HepG2 (cell line): ENCODE results near the gene DLX4. TPM values are rescaled to one million over a fixed set of nuclear protein-coding genes. Genes with fewer than 3 reads are reported as not detected.

Source experiments
- ATAC-seq: fragments of 200-7000 bp; cut with Tn5 transposase; 3 replicates; pipeline ENCODE4 v1.9.1; 2020; ENCODE audit warnings: mild to moderate bottlenecking, moderate library complexity
- BruUV-seq: library from RNA; stranded (reverse); fragments of 400-500 nt; replicated peaks from 2 replicates; lab custom pipeline; 2021; lab: Mats Ljungman, UMichigan
- CTCF ChIA-PET: fragments of 300-600 bp; formaldehyde crosslinking; extraction: SDS; loops from one replicate; lab custom pipeline; 2021; ENCODE audit warnings: low total read pairs, inconsistent platforms, low intra/inter-chr PET ratio; lab: Yijun Ruan, JAX
- POLR2A ChIA-PET: fragments of 350-600 bp; sonication (Branson Sonifier 250); formaldehyde crosslinking; loops from one replicate; lab custom pipeline; 2020; ENCODE audit warnings: antibody characterized with exemption, inconsistent platforms; lab: Yijun Ruan, JAX
- DNase-seq: peaks from one replicate; pipeline ENCODE4 v3.0.0-alpha.2; 2015; ENCODE audit warnings: low spot score
- FAIRE-seq: peaks from 3 replicates; lab custom pipeline; 2011; peaks lifted over from hg19 to GRCh38; lab: Jason Lieb, UNC
- H2AFZ ChIP-seq: one replicate; pipeline ENCODE4 v1.6.1; 2011; ENCODE audit warnings: low read length, inconsistent platforms
- H3K27ac ChIP-seq: fragments of 300-600 bp; 3 replicates; pipeline ENCODE4 v1.8.0; 2011; ENCODE audit warnings: mixed run types, mild to moderate bottlenecking, mixed read lengths, low read length, inconsistent platforms; ENCODE audit not compliant: insufficient read depth; ENCODE audit errors: extremely low read length
- H3K27me3 ChIP-seq, 2 experiments: fragments of 200-600 bp in 1 of 2; 2 replicates in 1 of 2; 3 replicates in 1 of 2; pipeline versions ENCODE4 v1.6.0 to v1.8.0; 2011; ENCODE audit warnings: low read length in 2 of 2, mild to moderate bottlenecking in 2 of 2, moderate library complexity in 2 of 2, inconsistent platforms in 1 of 2; ENCODE audit not compliant: insufficient read depth in 2 of 2, control insufficient read depth in 1 of 2
- H3K36me3 ChIP-seq, 2 experiments: fragments of 200-600 bp in 1 of 2; replicated peaks in 1 of 2; 2 replicates in 1 of 2; 3 replicates in 1 of 2; pipeline versions ENCODE4 v1.5.1 to v1.8.0; 2011; ENCODE audit warnings: low read length in 2 of 2, inconsistent platforms in 1 of 2; ENCODE audit not compliant: insufficient read depth in 2 of 2, control insufficient read depth in 1 of 2
- H3K4me1 ChIP-seq: 2 replicates; pipeline ENCODE4 v1.5.1; 2012; ENCODE audit warnings: low read length, inconsistent platforms; ENCODE audit not compliant: insufficient read depth
- H3K4me2 ChIP-seq: 2 replicates; pipeline ENCODE4 v1.6.0; 2011; ENCODE audit warnings: low read depth, low read length, inconsistent platforms
- H3K4me3 ChIP-seq, 3 experiments: fragments of 200-600 bp in 1 of 3; sonication (generic), shearing (Covaris generic) in 1 of 3; replicated peaks in 1 of 3; 2 replicates each; pipeline ENCODE4 v1.5.1; 2011 to 2016; ENCODE audit warnings: low read length in 3 of 3, inconsistent platforms in 2 of 3, low read depth in 2 of 3, mild to moderate bottlenecking in 2 of 3, control low read depth in 1 of 3, mixed read lengths in 1 of 3; ENCODE audit not compliant: insufficient read depth in 1 of 3
- H3K79me2 ChIP-seq: one replicate; pipeline ENCODE4 v1.6.1; 2011; ENCODE audit warnings: low read length, inconsistent platforms; ENCODE audit not compliant: insufficient read depth
- H3K9ac ChIP-seq: 2 replicates; pipeline ENCODE4 v1.6.0; 2011; ENCODE audit warnings: mild to moderate bottlenecking, low read depth, low read length, inconsistent platforms; ENCODE audit not compliant: insufficient read depth
- H3K9me3 ChIP-seq: 2 replicates; pipeline ENCODE4 v1.5.1; 2012; ENCODE audit warnings: mild to moderate bottlenecking, low read length
- H4K20me1 ChIP-seq: 2 replicates; pipeline ENCODE4 v1.6.0; 2011; ENCODE audit warnings: inconsistent platforms, mild to moderate bottlenecking, low read length, moderate library complexity; ENCODE audit not compliant: insufficient read depth
- DPF2 ChIP-seq: sonication (generic); formaldehyde crosslinking; IDR thresholded peaks from 2 replicates; pipeline ENCODE4 v1.4.0; 2020; ENCODE audit warnings: mild to moderate bottlenecking, low read depth, missing genetic modification reagents, borderline replicate concordance
- MTERF4 ChIP-seq: sonication (generic); formaldehyde crosslinking; IDR thresholded peaks from 2 replicates; pipeline ENCODE4 v1.8.0; 2023; ENCODE audit warnings: mild to moderate bottlenecking, missing genetic modification reagents
- SP140L ChIP-seq: sonication (generic); formaldehyde crosslinking; IDR thresholded peaks from 2 replicates; pipeline ENCODE4 v1.4.0; 2020; ENCODE audit warnings: missing genetic modification reagents, borderline replicate concordance
- ZBTB2 ChIP-seq: sonication (generic); formaldehyde crosslinking; IDR thresholded peaks from 2 replicates; pipeline ENCODE4 v1.8.0; 2022; ENCODE audit warnings: low read depth, missing genetic modification reagents
- ZNF275 ChIP-seq: sonication (generic); formaldehyde crosslinking; IDR thresholded peaks from 2 replicates; pipeline ENCODE4 v1.8.0; 2022; ENCODE audit warnings: missing genetic modification reagents, mild to moderate bottlenecking, inconsistent platforms, borderline replicate concordance
- WGBS: methylation state at CpG from one replicate; pipeline ENCODE4 v1.1.6; 2017; ENCODE audit warnings: low lambda C conversion rate; 5-methylcytosine and 5-hydroxymethylcytosine counted together
- in situ Hi-C: cut with HindIII; loops from 2 replicates; pipeline ENCODE4 v1.10.0; 2017; ENCODE audit warnings: low pct_unique_long_range_greater_than_20kb; ENCODE audit not compliant: extremely low pct_ligation_motif_present
- intact Hi-C: fragments of 100-400 bp; cut with micrococcal nuclease; formaldehyde crosslinking; loops from one replicate; pipeline ENCODE4 v1.10.0; 2022; ENCODE audit not compliant: unreplicated experiment
- polyA plus RNA-seq, 8 experiments: library from polyadenylated mRNA; depleted of rRNA in 3 of 8; stranded (reverse) in 7 of 8; unstranded in 1 of 8; fragments of >200 nt; fragmentation: Illumina TruSeq in 4 of 8; extraction: Trizol in 4 of 8; gene quantifications; 2 replicates each; pipeline versions ENCODE4 v1.2.1 to v1.2.3, GENCODE V29; 2011 to 2016; ENCODE audit warnings: low read depth in 4 of 8, missing spikeins in 1 of 8, mixed read lengths in 1 of 8; ENCODE audit not compliant: insufficient read depth in 1 of 8
- total RNA-seq, 5 experiments: library from RNA; depleted of rRNA; stranded (reverse); fragments of >200 nt; fragmentation: Illumina TruSeq; extraction: Trizol; gene quantifications; 2 replicates each; pipeline ENCODE4 v1.2.3, GENCODE V29; 2016; ENCODE audit warnings: low read depth in 1 of 5

The DLX4 gene
- total and polyA plus RNA-seq, 2 of the 13 experiments (the other 11 are each of a cell fraction or from before 2014, with no cell fraction given), result 0.55 to 2.3 TPM

- TF ChIP-seq MTERF4 (CRISPR knock-in tag) (0 out of 2 replicates have a peak, but pooled peaks have one; percentile 24), ZBTB2 (CRISPR knock-in tag) (0 out of 2 replicates have a peak, but pooled peaks have one; percentile 35)
- TF ChIP-seq, all 625 proteins: peak for 148
These were observed 27.7 kb downstream of the DLX4 start (continued) for GRCh38 chr17:49996495-49997300.

- WGBS, result 2% methylated on average over 4 of the region's 6 CpGs
- H3K4me1 ChIP-seq, result peaks cover 49% of the 10 kb centered on the region
- H3K4me2 ChIP-seq, result peak overlapping the region; percentile 72
- H3K79me2 ChIP-seq, result no peaks in the 10 kb centered on the region
- no peak for ATAC-seq
- intact Hi-C loops, result loop anchor here (5.0 kb wide), 3 partner anchors 45 to 430 kb away; partner anchors contain the start of gene SLC35B1
- no peak overlapping the region for H2AFZ ChIP-seq
- peak overlapping the region in 1 of 3 experiments; percentile 61; a peak in 1 of 6 replicates for H3K4me3 ChIP-seq
- no peak for FAIRE-seq
- H3K27ac ChIP-seq, result no peak overlapping the region
- H3K36me3 ChIP-seq, result no peaks in the 10 kb centered on the region
- no peak overlapping the region for H3K9ac ChIP-seq
- no peaks in the 10 kb centered on the region for H4K20me1 ChIP-seq
- in situ Hi-C loops, result loop anchor here (5.0 kb wide), 4 partner anchors 100 to 430 kb away; partner anchors contain the start of gene SLC35B1
- ChIA-PET CTCF (interaction anchor here (0.6 to 7.9 kb wide), 8 partner anchors 44 to 428 kb away, joined by 3 to 284 read pairs (median 18); no protein-coding TSS in a partner anchor), POLR2A (interaction anchor here (1.9 to 2.3 kb wide), 2 partner anchors 98 to 135 kb away, joined by 6 to 7 read pairs; no protein-coding TSS in a partner anchor)
- no peak for DNase-seq
- TF ChIP-seq DPF2 (CRISPR knock-in tag) (no peak), SP140L (CRISPR knock-in tag) (no peak), ZNF275 (CRISPR knock-in tag) (0 out of 2 replicates have a peak, but pooled peaks have one; percentile 9)
- no peaks in the 10 kb centered on the region for H3K9me3 ChIP-seq
- H3K27me3 ChIP-seq, result peaks cover 17 to 75% of the 10 kb centered on the region in 2 experiments
- no TSS peak for BruUV-seq
These were observed 28.3 kb downstream of the DLX4 start for GRCh38 chr17:49997301-49997650.
